ENCODE data around the gene CMYA5.

- TF ChIP-seq CTCF (conservative IDR thresholded peaks at IDR 0.05; ENCODE audit: low read length) (no peak), EZH2phosphoT487 (IDR thresholded peaks at IDR 0.05; ENCODE audit: borderline replicate concordance) (no peak)
These were observed 113.4 kb downstream of the CMYA5 start for GRCh38 chr5:79803007-79803406.

Data from Loucy (cell line).